Femur (tissue), 1 donor: Measurements from ENCODE around the gene BUB3.

ENCODE experiments used
- DNase-seq: peaks from one replicate; pipeline ENCODE4 v3.0.0-alpha.2; 2017

BUB3 gene

DNA sequence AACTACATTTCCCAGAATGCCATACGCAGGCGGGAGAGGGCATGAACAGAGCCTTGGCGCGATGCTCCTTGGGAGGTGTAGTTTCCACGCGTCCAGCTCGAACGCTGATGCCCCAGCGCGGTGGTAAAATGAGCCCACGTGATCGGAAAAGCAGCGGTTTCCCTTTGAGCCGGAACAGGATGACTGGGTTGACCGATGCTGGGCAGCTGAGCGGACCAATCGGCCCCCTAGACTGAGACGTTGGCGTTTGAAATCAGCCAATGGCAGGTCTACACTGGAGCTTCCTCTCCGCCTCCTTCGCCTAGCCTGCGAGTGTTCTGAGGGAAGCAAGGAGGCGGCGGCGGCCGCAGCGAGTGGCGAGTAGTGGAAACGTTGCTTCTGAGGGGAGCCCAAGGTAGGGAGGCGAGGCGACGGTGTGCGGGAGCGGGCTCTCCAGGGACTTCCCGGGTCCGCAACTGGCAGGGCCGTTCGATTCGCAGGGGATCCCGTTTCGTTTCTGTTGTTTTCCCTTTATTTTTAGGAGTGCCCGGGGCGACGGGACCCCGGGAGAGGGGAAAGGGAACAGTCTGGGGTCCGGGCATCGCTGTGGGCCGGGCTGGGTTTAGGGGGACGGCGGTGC, at the start of gene BUB3:
TSS of gene BUB3 (plus strand) at position 311 of the 619 bp plus-strand sequence. CDS start 516 bp downstream, outside the sequence.
- DNase-seq: peak; percentile 100

- no peak for DNase-seq
Observed at GRCh38 chr10:123109466-123109865, 44.7 kb upstream of the BUB3 start.

- DNase-seq: no peak
Observed at GRCh38 chr10:123117644-123118417, 36.4 kb upstream of the BUB3 start.

- no peak for DNase-seq
Observed at GRCh38 chr10:123119081-123119480, 35.1 kb upstream of the BUB3 start.

DNA sequence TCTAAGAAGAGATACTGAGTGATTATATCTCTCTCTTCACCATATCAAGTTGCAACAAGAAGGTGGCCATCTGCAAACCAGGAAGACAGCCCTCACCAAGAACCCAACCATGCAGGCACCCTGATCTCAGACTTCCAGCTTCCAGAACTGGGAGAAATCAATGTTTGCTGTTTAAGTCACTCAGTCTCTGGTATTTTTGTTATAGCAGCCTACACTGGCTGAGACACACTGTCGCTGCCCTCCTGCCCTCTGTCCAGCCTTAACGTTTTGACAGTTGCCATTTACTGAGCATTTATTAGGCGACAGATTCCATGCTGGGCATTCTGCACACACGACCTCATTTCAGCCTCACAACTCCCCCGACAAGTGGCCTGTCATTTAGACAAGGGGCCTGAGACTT, 28.0 kb upstream of the BUB3 start:
- no peak for DNase-seq

DNA sequence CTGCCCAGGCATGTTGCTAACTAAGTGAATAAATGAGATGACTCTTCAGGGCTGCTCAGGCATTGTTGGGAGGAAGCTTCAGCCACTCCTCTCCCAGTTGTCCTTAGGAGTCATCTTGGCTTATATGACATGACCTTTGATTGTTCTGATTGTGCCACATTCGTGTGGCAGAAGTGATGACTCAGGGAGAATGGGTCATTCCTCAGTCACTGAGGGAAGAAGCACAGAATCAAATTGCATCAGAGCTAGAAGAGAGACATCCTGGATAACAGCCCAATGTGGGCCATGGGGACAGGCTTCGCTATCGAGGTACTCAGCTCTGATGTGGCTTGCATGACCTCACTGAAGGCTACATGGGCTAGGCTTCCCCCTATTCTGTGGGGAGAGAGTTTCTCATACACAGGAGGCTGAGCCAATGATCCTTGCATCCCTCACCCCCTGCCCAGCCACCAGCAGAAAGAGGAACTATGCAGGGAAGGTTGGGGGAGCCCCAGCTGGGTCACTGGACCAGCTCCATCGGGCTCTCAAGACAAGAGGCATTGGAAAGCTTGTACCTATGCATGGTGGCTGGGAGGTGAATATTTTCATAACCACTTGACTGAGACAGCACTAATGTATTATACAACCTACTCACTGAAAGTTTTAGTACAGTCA, 24.5 kb upstream of the BUB3 start:
- no peak for DNase-seq

DNA sequence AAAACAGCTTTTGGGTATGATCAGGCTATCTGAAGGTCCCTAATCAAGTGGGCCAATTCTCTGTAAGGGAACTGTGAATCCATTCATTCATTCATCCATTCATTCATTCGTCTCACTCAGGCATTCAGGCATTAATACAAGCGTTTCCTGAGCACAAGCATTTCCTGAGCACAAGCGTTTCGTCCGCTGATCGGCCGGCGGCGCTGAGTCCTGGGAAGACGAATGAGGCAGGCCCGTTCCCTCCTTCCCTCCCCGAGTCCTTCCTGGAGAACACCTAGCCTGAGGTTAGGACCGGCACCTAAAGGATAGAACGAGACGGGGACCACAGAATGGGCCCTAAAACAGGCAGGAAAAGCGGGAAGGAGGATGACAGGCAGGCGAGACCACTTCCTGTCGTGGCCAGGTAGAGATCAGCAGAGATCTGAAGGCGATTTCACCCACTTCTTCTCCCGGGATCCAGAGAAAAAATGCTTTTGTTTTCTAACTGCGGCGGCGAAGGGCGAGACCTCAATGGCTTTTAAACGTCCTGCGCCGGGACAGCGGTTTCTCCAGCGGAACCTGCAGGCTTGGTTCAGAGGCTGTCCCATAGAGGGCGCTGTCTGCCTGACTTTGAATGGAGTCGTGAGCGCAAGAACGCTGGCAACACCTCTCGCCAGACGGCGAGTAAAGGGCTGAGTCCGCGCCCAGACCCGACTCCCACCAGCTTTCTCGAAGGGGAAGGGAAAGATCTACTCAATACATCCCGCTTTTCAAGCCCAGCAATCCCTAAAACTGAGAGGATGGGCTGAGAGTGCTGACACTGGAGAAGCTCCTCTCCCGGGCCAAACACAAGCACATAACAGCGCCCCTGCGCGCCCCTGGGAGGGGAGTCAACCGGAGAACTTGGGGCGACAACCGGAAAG, 21.4 kb upstream of the BUB3 start:
- DNase-seq: peak; percentile 91

GRCh38 chr10:123133541-123134342, 20.5 kb upstream of the BUB3 start:
- no peak for DNase-seq

DNA sequence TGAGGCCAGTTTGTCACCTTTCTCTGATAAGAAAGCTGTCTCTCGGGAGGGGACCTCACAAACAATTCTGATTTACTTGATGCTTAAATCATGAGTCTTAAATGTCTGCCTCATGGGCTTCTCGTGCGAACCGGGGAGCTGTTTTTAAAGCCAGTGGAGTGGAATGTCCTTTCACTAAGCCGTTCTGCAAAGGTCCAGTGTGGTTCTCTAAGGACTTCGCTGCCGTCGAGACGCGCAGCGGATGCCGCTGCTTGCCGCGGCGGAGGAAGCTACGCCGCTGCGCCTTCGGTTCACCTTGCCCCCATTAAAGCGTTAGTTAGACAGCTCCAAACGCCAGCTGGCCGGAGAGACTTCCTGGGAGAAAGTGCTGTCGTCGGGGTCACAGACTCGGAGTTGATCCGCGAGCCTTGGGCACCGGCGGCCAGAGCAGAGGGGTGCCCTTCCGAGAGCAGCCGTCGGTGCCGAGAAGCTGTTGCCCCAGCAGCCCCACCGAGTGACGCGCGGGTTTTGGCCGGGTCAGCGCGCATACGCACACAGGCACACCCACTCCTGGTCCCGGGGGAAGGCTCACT, 19.8 kb upstream of the BUB3 start:
- DNase-seq: no peak

DNA sequence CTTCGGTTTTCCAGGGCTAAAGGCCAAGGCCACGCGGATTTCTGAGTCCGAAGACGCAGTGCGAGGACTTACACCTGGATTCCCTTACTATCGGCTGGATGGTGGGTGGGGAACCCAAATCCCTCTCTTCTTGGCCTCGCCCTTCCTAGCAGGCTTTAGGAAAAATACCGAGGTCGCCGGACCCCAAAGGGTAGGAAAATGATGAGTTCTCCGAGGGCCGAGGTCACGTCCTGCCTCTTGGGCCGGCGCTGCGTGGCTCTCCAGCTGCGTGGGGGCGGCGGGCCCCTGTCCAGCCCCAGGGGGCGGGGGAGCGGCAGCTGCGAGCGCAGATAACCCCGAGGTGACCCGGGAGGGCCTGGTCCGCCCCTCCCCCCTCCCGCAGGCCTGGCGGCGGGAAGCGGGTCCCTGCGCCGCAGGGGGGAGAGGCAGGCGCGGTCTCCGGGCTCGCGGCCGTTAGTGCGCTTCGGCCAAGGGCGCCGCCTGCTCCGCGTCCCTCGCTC, 19.2 kb upstream of the BUB3 start:
- DNase-seq: no peak

DNA sequence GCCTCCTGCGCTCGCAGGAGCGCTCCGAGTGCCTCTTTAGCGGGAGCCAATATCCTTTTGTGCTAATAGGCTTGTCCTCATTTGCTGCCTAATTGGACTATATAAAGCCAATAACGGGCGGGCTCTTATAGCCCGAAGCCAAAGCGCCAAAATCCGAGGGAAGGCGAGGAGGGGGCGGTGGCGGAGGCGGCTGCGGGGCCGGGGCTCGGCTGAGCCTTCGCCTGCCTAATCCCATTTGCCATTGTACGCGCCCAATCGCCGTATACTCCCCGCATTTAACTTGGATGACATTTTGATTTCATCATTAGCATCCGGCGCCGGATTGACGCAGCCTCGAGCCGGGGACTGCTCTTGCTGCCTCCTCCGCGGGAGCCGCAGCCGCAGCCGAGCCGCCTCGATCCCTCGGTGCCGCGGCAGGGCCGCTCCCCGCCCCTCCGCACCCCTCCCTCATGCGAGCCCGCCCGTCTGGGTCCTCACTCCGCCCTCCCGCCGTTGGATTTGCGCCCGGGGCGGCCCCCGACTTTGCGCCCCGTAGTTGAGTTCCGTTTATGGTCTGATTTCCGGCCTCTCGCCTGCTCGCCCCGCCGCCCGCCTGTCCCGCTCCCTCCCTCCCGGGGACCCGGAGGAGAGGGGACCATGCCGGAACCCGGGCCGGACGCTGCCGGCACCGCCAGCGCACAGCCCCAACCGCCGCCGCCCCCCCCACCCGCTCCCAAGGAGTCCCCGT, 18.6 kb upstream of the BUB3 start, which contains the start of gene HMX3:
TSS of gene HMX3 (plus strand) at position 556 of the 727 bp plus-strand sequence. CDS start at position 637, 81 bp downstream.
- no peak for DNase-seq

DNA sequence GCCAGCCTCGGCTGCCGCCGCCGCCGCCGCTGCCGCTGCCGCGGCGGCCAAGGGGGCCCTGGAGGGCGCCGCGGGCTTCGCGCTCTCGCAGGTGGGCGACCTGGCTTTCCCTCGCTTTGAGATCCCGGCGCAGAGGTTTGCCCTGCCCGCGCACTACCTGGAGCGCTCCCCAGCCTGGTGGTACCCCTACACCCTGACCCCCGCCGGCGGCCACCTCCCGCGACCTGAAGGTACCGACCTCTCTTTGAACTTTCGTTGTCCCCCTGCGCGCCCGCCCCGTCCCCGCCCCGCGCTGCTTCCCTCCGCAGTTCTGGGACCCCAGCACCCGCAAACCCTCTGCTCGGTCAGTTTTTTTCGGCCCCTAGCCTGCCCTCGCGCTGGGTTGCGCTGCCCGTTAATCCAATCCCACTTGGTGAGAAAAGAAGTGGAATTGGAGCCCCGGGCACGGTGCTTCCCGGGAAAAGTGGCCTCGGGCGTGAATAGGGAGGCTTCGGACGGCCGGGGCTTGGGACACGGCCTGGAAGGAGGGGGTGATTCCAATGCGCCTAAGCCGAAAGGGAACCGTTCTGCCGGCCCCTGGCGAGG, 17.9 kb upstream of the BUB3 start:
- DNase-seq: no peak

DNA sequence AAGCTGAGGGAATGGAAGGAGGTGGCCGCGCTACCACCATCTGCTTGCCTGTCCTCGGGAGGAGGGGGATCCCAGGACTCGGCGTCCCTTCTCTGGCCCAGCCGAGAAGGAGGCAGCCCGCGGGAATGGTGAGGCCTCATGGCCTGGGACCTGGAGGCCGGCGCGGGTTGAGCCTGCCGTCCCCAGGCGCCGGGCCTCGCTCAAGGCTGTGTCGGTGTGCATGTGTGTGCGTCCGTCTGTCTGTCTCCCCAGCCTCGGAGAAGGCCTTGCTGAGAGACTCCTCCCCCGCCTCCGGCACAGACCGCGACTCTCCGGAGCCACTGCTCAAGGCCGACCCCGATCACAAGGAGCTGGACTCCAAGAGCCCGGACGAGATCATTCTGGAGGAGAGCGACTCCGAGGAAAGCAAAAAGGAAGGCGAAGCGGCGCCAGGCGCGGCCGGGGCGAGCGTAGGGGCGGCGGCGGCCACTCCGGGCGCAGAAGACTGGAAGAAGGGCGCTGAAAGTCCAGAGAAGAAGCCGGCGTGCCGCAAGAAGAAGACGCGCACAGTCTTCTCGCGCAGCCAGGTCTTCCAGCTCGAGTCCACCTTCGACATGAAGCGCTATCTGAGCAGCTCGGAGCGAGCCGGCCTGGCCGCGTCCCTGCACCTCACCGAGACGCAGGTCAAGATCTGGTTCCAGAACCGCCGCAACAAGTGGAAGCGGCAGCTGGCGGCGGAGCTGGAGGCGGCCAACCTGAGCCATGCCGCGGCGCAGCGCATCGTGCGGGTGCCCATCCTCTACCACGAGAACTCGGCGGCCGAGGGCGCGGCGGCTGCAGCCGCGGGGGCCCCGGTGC, 17.2 kb upstream of the BUB3 start:
- no peak for DNase-seq

- no peak for DNase-seq
Observed at GRCh38 chr10:123139165-123139520, 15.1 kb upstream of the BUB3 start.

GRCh38 chr10:123139521-123140163, 14.6 kb upstream of the BUB3 start:
- DNase-seq: no peak

DNA sequence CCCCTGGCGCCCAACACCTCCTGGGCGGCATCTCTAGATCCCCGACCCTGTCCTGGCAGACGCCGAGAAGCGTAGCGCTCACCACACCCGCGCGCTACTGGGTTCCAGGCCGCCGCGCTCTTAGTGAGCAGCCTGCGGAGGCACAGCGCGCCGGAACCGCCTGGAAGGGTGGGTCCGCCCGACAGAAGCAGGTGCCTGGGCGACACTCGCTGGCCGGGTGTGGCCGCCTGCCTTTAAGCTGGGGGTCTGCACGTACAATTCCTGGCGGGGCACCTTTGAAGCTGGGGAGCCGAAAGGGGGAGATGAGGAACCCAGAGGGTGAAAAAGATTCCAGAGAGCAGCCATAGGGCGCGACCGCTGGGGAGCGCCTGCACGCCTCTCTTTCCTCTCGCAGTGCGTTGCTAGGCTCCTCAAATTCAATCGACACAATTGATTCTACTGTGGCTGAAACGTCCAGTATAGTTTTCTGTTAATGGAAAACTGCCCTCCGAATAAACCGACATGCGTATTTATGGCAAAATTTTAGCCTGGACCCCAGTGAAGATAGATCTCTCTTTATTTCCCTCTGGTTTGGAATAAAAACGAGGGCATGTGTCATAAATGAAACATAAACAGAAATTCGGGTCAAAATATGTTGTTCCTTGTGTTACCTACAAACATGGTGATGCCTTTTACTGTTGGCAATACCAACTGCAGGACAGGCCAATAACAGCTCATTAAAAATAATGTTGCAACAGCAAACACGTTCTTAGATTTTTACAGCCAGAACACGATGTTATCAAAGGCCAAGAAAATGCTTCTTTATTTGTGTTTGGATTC, 13.8 kb upstream of the BUB3 start:
- no peak for DNase-seq

DNA sequence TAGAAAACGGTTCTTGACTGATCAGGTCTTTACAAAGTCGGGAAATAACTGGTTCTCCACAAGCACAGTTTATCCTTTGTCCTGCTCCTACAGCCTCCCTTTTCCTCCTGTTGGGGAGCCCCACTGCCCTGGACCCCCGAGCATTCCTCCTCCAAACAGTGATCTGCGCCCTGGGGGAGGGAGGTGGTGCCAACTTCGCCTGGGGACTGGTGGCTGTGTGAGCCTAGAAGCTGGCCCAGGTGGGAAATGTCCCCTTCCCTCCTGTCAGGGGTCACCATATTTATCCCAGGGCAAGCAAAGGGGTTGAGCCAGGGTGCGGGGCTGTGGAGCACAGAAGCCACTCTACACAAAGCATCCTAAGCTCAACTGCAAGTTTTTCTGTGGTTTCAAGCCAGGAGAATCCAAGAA, 13.2 kb upstream of the BUB3 start:
- DNase-seq: no peak
